Endothelial cell of umbilical vein (primary cell): ENCODE results near the gene GNAO1. TPM values are rescaled to one million over a fixed set of nuclear protein-coding genes. Genes with fewer than 3 reads are reported as not detected.

Experiments
- BruUV-seq: library from RNA; stranded (reverse); fragments of 400-500 nt; replicated peaks from 2 replicates; lab custom pipeline; 2021; lab: Mats Ljungman, UMichigan
- CTCF ChIA-PET: fragments of 300-600, 350-600 bp; sonication (Branson Sonifier 250); formaldehyde crosslinking; loops from one replicate; lab custom pipeline; 2021; ENCODE audit warnings: antibody characterized with exemption, inconsistent platforms; lab: Charles Lee
- POLR2A ChIA-PET: fragments of 300-600, 350-600 bp; sonication (Branson Sonifier 250); formaldehyde crosslinking; loops from one replicate; lab custom pipeline; 2021; ENCODE audit warnings: antibody characterized with exemption, inconsistent platforms; lab: Charles Lee
- DNase-seq: peaks from one replicate; pipeline ENCODE4 v3.0.0-alpha.2; 2011; ENCODE audit warnings: low read depth, low spot score
- FAIRE-seq: peaks from 2 replicates; lab custom pipeline; 2011; peaks lifted over from hg19 to GRCh38; lab: Jason Lieb, UNC
- H2AFZ ChIP-seq: 2 replicates; pipeline ENCODE4 v1.6.0; 2012; ENCODE audit warnings: low read depth, low read length, control low read depth, inconsistent platforms
- H3K27ac ChIP-seq: 2 replicates; pipeline ENCODE4 v1.5.1; 2011; ENCODE audit warnings: low read depth, mild to moderate bottlenecking, control low read depth, low read length, moderate library complexity; ENCODE audit not compliant: insufficient read depth
- H3K27me3 ChIP-seq, 2 experiments: 2 replicates each; pipeline versions ENCODE4 v1.6.0 to v1.6.1; 2011; ENCODE audit warnings: low read length in 2 of 2, mixed read lengths in 1 of 2; ENCODE audit not compliant: control insufficient read depth in 2 of 2, insufficient read depth in 2 of 2
- H3K36me3 ChIP-seq, 2 experiments: 2 replicates in 1 of 2; 3 replicates in 1 of 2; pipeline ENCODE4 v1.5.1; 2011; ENCODE audit warnings: low read length in 2 of 2, mild to moderate bottlenecking in 1 of 2, moderate library complexity in 1 of 2; ENCODE audit not compliant: control insufficient read depth in 2 of 2, insufficient read depth in 2 of 2; ENCODE audit errors: extremely low read depth in 1 of 2
- H3K4me1 ChIP-seq: 3 replicates; pipeline ENCODE4 v1.5.1; 2011; ENCODE audit warnings: mild to moderate bottlenecking, low read length; ENCODE audit not compliant: control insufficient read depth, insufficient read depth; ENCODE audit errors: extremely low read depth
- H3K4me2 ChIP-seq: 2 replicates; pipeline ENCODE4 v1.6.1; 2011; ENCODE audit warnings: low read length, control low read depth, mixed read lengths; ENCODE audit not compliant: insufficient read depth
- H3K4me3 ChIP-seq, 3 experiments: fragments of 200-600 bp in 1 of 3; sonication (generic), shearing (Covaris generic) in 1 of 3; replicated peaks in 1 of 3; 2 replicates each; pipeline ENCODE4 v1.5.1; 2011 to 2016; ENCODE audit warnings: control low read depth in 3 of 3, low read length in 3 of 3, mild to moderate bottlenecking in 2 of 3, inconsistent platforms in 1 of 3, low read depth in 1 of 3, moderate library complexity in 1 of 3; ENCODE audit not compliant: insufficient read depth in 1 of 3
- H3K79me2 ChIP-seq: 2 replicates; pipeline ENCODE4 v1.6.0; 2012; ENCODE audit warnings: low read length, inconsistent platforms; ENCODE audit not compliant: control insufficient read depth, insufficient read depth
- H3K9ac ChIP-seq: replicated peaks from 2 replicates; pipeline ENCODE3; 2011; ENCODE audit warnings: low read length, control low read depth; ENCODE audit not compliant: insufficient read depth; ENCODE audit errors: extremely low read depth
- H3K9me1 ChIP-seq: replicated peaks from 3 replicates; pipeline ENCODE4 v1.6.0; 2011; ENCODE audit warnings: mild to moderate bottlenecking, low read length; ENCODE audit not compliant: control insufficient read depth, insufficient read depth; ENCODE audit errors: extremely low read depth
- H3K9me3 ChIP-seq: replicated peaks from 2 replicates; pipeline ENCODE4 v1.5.1; 2012; ENCODE audit warnings: low read length, inconsistent platforms; ENCODE audit not compliant: control insufficient read depth, insufficient read depth
- H4K20me1 ChIP-seq: replicated peaks from 2 replicates; pipeline ENCODE3; 2011; ENCODE audit warnings: mild to moderate bottlenecking, low read length; ENCODE audit not compliant: control insufficient read depth, insufficient read depth; ENCODE audit errors: extremely low read depth
- EZH2 ChIP-seq: IDR thresholded peaks from 2 replicates; pipeline ENCODE4 v1.6.1; 2012; ENCODE audit warnings: borderline replicate concordance, low read depth, mild to moderate bottlenecking, moderate library complexity, low read length, inconsistent platforms; ENCODE audit not compliant: severe bottlenecking
- FOS ChIP-seq: IDR thresholded peaks from 2 replicates; pipeline ENCODE4 v1.6.1; 2011; ENCODE audit warnings: mild to moderate bottlenecking, low read length, moderate library complexity, borderline replicate concordance; ENCODE audit not compliant: insufficient read depth
- GATA2 ChIP-seq: IDR thresholded peaks from 2 replicates; pipeline ENCODE4 v1.7.0; 2011; ENCODE audit warnings: low read depth, mild to moderate bottlenecking, moderate library complexity, mixed read lengths, low read length; ENCODE audit not compliant: insufficient read length, insufficient read depth
- JUN ChIP-seq: IDR thresholded peaks from 2 replicates; pipeline ENCODE4 v1.6.1; 2011; ENCODE audit warnings: borderline replicate concordance, low read depth; ENCODE audit not compliant: insufficient read length, insufficient read depth
- MYC ChIP-seq: IDR thresholded peaks from one replicate; pipeline ENCODE4 v1.6.1; 2011; ENCODE audit warnings: mild to moderate bottlenecking, low read depth, low read length
- POLR2A ChIP-seq: IDR thresholded peaks from 2 replicates; pipeline ENCODE4 v1.6.1; 2012; ENCODE audit warnings: low read depth, mild to moderate bottlenecking, control low read depth, low read length
- POLR2AphosphoS5 ChIP-seq: IDR thresholded peaks from 2 replicates; pipeline ENCODE4 v1.6.1; 2012; ENCODE audit warnings: low read depth, mild to moderate bottlenecking, control low read depth, low read length, moderate library complexity; ENCODE audit not compliant: insufficient read depth
- dilution Hi-C: fragments of 300-500 bp; cut with MboI; formaldehyde crosslinking; loops from one replicate; pipeline ENCODE4 v1.15.0; 2019; ENCODE audit warnings: low sequenced_read_pairs; ENCODE audit not compliant: extremely low pct_ligation_motif_present
- intact Hi-C: fragments of 100-400 bp; cut with micrococcal nuclease; formaldehyde crosslinking; loops from one replicate; pipeline ENCODE4 v1.10.0; 2022
- polyA plus RNA-seq, 4 experiments: library from polyadenylated mRNA; depleted of rRNA in 3 of 4; stranded (reverse) in 3 of 4; unstranded in 1 of 4; fragments of >200 nt; gene quantifications; 2 replicates each; pipeline versions ENCODE4 v1.2.1 to v1.2.3, GENCODE V29; 2011 to 2012; ENCODE audit warnings: missing spikeins in 1 of 4
- total RNA-seq: library from RNA; stranded (reverse); gene quantifications from 2 replicates; pipeline ENCODE4 v1.2.3, GENCODE V29; 2021
- TF ChIP-seq, protein P1 (sequence below): IDR thresholded peaks from 2 replicates; pipeline ENCODE4 v1.6.1; 2011; ENCODE audit not compliant: insufficient read depth, insufficient read length

The GNAO1 gene
- total and polyA plus RNA-seq, 2 donors (not counting 3 experiments of a cell fraction or from before 2014, with no cell fraction given), result not detected

DNA sequence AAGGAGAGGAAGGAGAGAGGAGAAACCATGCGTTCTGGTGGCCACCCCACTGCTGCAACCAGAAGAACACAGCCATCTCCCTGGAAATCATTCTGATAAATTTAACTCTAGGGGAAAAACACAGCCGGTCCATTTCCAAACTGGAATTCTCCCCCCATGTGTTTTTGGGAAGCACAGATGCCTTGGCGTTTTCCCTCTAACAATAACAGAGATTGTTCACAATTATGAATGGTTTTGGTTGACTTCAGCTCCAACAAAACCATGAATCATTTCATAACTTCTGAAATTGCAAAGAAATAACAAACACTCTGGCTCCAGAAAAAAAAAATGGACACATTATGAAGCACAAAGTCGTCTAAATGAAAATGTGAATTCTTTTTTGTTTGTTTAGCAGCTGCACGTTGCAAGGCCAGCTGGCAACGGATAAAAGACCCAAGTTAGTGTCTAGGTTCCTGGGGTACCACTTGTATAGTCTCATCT lies 46.2 kb downstream of the GNAO1 start:
- H4K20me1 ChIP-seq, result no peaks in the 10 kb centered on the region
- POLR2A ChIA-PET, result no interaction called here
- H3K9ac ChIP-seq, result no peak overlapping the region
- intact Hi-C loops, result no loop called here
- DNase-seq (no peak), FAIRE-seq (no peak)
- no peaks in the 10 kb centered on the region for H3K9me3 ChIP-seq
- dilution Hi-C loops, result no loop called here
- no peaks in the 10 kb centered on the region for H3K27me3 ChIP-seq
- CTCF ChIA-PET, result no interaction called here
- no peak overlapping the region for H2AFZ ChIP-seq
- no peak overlapping the region for H3K4me2 ChIP-seq
- no peak overlapping the region for H3K27ac ChIP-seq
- no peak overlapping the region for H3K4me3 ChIP-seq
- H3K4me1 ChIP-seq, result no peaks in the 10 kb centered on the region
- no peaks in the 10 kb centered on the region for H3K79me2 ChIP-seq
- H3K36me3 ChIP-seq, result no peaks in the 10 kb centered on the region
- no peaks in the 10 kb centered on the region for H3K9me1 ChIP-seq
- BruUV-seq, result no TSS peak
- TF ChIP-seq FOS (no peak), EZH2 (no peak), POLR2A (no peak), POLR2AphosphoS5 (no peak), GATA2 (no peak), JUN (no peak), MYC (no peak)
- TF ChIP-seq, protein P1, sequence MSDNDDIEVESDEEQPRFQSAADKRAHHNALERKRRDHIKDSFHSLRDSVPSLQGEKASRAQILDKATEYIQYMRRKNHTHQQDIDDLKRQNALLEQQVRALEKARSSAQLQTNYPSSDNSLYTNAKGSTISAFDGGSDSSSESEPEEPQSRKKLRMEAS, result no peak

DNA sequence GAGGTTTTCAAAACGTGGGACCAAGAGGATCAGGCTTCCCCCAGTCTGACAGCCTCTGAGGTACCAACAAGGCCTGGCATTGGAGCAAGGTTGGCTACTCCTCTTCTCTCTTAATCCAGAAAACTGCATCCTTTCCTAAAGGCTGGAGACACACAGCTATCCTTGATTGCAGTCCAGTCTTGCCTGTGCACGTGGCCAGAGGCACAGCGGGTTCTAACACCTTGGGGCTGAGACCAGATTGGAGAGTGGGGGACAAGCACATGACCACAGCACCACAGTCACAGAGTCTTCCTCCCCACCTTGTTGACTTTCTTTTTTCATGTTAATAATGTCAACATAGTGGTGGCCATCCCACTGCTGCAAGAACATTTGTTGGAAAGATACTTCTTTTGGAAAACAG lies 46.9 kb downstream of the GNAO1 start:
- Histone ChIP-seq H3K9me3 (no peaks in the 10 kb centered on the region), H3K79me2 (no peaks in the 10 kb centered on the region), H3K4me2 (no peak overlapping the region), H3K36me3 (no peaks in the 10 kb centered on the region), H4K20me1 (no peaks in the 10 kb centered on the region), H3K27me3 (no peaks in the 10 kb centered on the region), H3K9ac (no peak overlapping the region), H3K4me1 (no peaks in the 10 kb centered on the region), H2AFZ (no peak overlapping the region), H3K9me1 (no peaks in the 10 kb centered on the region), H3K27ac (no peak overlapping the region), H3K4me3 (no peak overlapping the region)
- BruUV-seq, result no TSS peak
- CTCF ChIA-PET, result no interaction called here
- intact Hi-C loops, result no loop called here
- FAIRE-seq (no peak), DNase-seq (no peak)
- no peak for TF ChIP-seq GATA2
- TF ChIP-seq EZH2, result no peak
- dilution Hi-C loops, result no loop called here
- POLR2A ChIA-PET, result no interaction called here
